Measurements from ENCODE around the gene CTXND1.
A peak's percentile ranks its signal among the peaks of the same experiment; 100 is the strongest.

GRCh38 chr15:80242132-80242769, 9.8 kb downstream of the CTXND1 start:
- TF ChIP-seq ELF4 (CRISPR knock-in tag; IDR thresholded peaks at IDR 0.05; ENCODE audit: low read depth) (no peak), CTCF (IDR thresholded peaks at IDR 0.05) (peak; percentile 58), ZNF121 (CRISPR knock-in tag; IDR thresholded peaks at IDR 0.05) (no peak), USF2 (CRISPR knock-in tag; IDR thresholded peaks at IDR 0.05) (no peak), PRRX2 (CRISPR knock-in tag; IDR thresholded peaks at IDR 0.05) (no peak), CREB1 (CRISPR knock-in tag; IDR thresholded peaks at IDR 0.05) (no peak), ERG (CRISPR knock-in tag; IDR thresholded peaks at IDR 0.05) (no peak), KAT7 (CRISPR knock-in tag; IDR thresholded peaks at IDR 0.05; ENCODE audit: borderline replicate concordance) (no peak), ZNF671 (CRISPR knock-in tag; IDR thresholded peaks at IDR 0.05) (no peak), ZNF232 (CRISPR knock-in tag; IDR thresholded peaks at IDR 0.05) (no peak), ETV6 (CRISPR knock-in tag; IDR thresholded peaks at IDR 0.05) (no peak), AFF4 (CRISPR knock-in tag; IDR thresholded peaks at IDR 0.05; ENCODE audit: borderline replicate concordance) (no peak), ZNF532 (CRISPR knock-in tag; IDR thresholded peaks at IDR 0.05; ENCODE audit: borderline replicate concordance) (no peak), OVOL2 (CRISPR knock-in tag; IDR thresholded peaks at IDR 0.05; ENCODE audit: borderline replicate concordance) (no peak)

Measured in WTC11 (cell line).